ENCODE results near the gene ZGLP1. TPM values are rescaled to one million over a fixed set of nuclear protein-coding genes. Genes with fewer than 3 reads are reported as not detected.

ZGLP1 gene
- total RNA-seq, 2 donors from 2014 or later, result 5.0 to 12.3 TPM

DNA sequence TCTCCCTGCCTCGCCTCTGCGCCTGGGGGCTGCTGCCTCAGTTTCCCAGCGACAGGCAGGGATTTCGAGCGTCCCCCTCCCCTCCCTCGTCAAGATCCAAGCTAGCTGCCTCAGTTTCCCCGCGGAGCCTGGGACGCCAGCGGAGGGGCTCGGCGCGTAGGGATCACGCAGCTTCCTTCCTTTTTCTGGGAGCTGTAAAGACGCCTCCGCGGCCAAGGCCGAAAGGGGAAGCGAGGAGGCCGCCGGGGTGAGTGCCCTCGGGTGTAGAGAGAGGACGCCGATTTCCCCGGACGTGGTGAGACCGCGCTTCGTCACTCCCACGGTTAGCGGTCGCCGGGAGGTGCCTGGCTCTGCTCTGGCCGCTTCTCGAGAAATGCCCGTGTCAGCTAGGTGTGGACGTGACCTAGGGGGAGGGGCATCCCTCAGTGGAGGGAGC is 39.4 kb downstream of the ZGLP1 start:
- no peaks in the 10 kb centered on the region for H3K4me1 ChIP-seq (replicated peaks)
- no peaks in the 10 kb centered on the region for H3K9me3 ChIP-seq
- H3K4me3 ChIP-seq, result peak overlapping the region; percentile 19 to 28
- WGBS, result 7% methylated on average over 37 of the region's 37 CpGs
- H3K36me3 ChIP-seq, result no peaks in the 10 kb centered on the region
- DNase-seq (ENCODE audit: low spot score), result no peak
- TF ChIP-seq, protein P1, sequence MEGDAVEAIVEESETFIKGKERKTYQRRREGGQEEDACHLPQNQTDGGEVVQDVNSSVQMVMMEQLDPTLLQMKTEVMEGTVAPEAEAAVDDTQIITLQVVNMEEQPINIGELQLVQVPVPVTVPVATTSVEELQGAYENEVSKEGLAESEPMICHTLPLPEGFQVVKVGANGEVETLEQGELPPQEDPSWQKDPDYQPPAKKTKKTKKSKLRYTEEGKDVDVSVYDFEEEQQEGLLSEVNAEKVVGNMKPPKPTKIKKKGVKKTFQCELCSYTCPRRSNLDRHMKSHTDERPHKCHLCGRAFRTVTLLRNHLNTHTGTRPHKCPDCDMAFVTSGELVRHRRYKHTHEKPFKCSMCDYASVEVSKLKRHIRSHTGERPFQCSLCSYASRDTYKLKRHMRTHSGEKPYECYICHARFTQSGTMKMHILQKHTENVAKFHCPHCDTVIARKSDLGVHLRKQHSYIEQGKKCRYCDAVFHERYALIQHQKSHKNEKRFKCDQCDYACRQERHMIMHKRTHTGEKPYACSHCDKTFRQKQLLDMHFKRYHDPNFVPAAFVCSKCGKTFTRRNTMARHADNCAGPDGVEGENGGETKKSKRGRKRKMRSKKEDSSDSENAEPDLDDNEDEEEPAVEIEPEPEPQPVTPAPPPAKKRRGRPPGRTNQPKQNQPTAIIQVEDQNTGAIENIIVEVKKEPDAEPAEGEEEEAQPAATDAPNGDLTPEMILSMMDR (IDR thresholded peaks at IDR 0.05), result no peak
- TF ChIP-seq POLR2AphosphoS5 (IDR thresholded peaks at IDR 0.05), result no peak
- TF ChIP-seq POLR2A (IDR thresholded peaks at IDR 0.05), result no peak
- no peaks in the 10 kb centered on the region for H3K27me3 ChIP-seq (replicated peaks; ENCODE audit: insufficient read depth)
- intact Hi-C loops (cut with DNase I), result loop anchor here (2.0 to 5.0 kb wide), 2 partner anchors 42 to 119 kb away; no protein-coding TSS in a partner anchor
- H3K27ac ChIP-seq, result peak overlapping the region; percentile 47 to 52

DNA sequence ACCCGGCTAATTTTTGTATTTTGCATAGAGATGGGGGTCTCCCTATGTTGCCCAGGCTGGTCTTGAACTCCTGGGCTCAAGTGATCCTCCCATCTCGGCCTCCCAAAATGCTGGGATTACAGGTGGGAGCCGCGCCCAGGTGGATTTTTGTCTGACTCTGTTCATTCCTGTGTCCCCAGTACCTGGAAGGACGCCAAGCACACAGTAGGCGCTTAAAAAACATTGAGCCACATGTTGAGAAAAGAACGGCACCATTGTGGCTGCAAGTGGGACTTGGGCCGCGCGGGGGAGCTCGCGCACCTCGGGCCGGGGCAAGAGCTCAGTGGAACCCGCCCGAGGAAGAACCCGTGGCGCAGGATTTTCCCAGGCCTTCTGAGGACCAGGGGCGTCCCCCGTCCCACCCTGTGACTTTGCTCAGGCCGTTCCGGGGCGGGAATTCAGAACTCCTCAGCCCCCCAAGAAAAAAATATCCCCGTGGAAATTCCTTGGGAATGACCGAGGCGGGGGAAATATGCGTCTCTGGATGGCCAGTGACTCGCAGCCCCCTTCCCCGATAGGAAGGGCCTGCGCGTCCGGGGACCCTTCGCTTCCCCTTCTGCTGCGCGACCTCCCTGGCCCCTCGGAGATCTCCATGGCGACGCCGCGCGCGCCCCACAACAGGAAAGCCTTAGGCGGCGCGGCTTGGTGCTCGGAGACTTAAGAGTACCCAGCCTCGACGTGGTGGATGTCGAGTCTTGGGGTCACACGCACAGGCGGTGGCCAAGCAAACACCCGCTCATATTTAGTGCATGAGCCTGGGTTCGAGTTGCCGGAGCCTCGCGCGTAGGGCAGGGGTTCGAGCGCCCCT is 40.1 kb downstream of the ZGLP1 start:
- intact Hi-C loops (cut with DNase I), result loop anchor here (2.0 to 5.0 kb wide), 2 partner anchors 43 to 119 kb away; no protein-coding TSS in a partner anchor
- H3K4me1 ChIP-seq (replicated peaks), result no peaks in the 10 kb centered on the region
- H3K36me3 ChIP-seq, result no peaks in the 10 kb centered on the region
- 6% methylated on average over 59 of the region's 59 CpGs for WGBS
- TF ChIP-seq POLR2AphosphoS5 (IDR thresholded peaks at IDR 0.05), result peak; percentile 51
- TF ChIP-seq POLR2A (IDR thresholded peaks at IDR 0.05), result no peak
- TF ChIP-seq, protein P1 (IDR thresholded peaks at IDR 0.05), result peak; percentile 83 to 97 (median 90)
- no peaks in the 10 kb centered on the region for H3K27me3 ChIP-seq (replicated peaks; ENCODE audit: insufficient read depth)
- peak overlapping the region; percentile 47 to 52 for H3K27ac ChIP-seq
- H3K9me3 ChIP-seq, result no peaks in the 10 kb centered on the region
- DNase-seq (ENCODE audit: low spot score), result peak; percentile 76
- peak overlapping the region; percentile 19 to 28 for H3K4me3 ChIP-seq

DNA sequence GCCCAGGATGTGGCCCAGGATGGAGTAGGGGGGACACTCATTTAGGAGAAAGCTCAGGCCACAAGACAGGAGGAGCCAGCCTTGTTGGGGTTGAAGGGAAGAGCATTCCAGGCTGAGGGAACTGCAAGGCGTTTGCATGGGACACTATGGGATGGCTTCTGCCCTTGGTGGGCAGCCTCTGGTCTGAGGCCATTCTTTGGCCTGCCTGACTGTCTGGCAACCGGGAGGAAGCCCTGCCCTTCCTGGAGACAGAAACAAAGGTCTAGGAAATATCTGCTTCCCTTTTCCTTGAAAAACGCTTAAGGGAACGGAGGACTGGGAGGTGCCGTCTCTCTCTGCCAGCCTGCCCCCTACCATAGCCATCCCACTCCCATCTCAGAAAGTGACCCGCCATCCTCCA is 41.5 kb downstream of the ZGLP1 start:
- Histone ChIP-seq H3K27me3 (replicated peaks; ENCODE audit: insufficient read depth) (no peaks in the 10 kb centered on the region), H3K4me1 (replicated peaks) (no peaks in the 10 kb centered on the region), H3K9me3 (no peaks in the 10 kb centered on the region), H3K4me3 (no peak overlapping the region), H3K27ac (no peak overlapping the region), H3K36me3 (no peaks in the 10 kb centered on the region)
- WGBS, result 74% methylated on average over 6 of the region's 6 CpGs
- no peak for DNase-seq (ENCODE audit: low spot score)
- TF ChIP-seq POLR2AphosphoS5 (IDR thresholded peaks at IDR 0.05) (no peak), POLR2A (IDR thresholded peaks at IDR 0.05) (no peak)
- TF ChIP-seq, protein P1 (IDR thresholded peaks at IDR 0.05), result no peak
- intact Hi-C loops (cut with DNase I), result no loop called here

DNA sequence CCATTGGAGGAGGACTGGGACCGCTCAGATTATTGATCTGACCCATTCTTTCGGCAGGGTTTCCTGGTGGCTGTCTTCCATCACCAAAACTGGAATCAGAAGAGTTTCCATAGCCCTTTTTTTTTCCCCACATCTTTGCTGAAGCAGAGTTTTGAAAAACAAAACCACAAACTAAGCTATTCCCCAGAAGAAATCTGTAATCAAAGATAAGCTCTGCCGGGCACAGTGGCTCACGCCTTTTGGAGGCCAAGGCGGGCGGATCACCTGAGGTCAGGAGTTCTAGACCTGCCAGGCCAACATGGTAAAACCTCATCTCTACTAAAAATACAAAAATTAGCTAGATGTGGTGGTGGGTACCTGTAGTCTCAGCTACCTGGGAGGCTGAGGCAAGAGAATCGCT is 42.9 kb downstream of the ZGLP1 start:
- Histone ChIP-seq H3K27ac (no peak overlapping the region), H3K27me3 (replicated peaks; ENCODE audit: insufficient read depth) (no peaks in the 10 kb centered on the region), H3K4me1 (replicated peaks) (no peaks in the 10 kb centered on the region), H3K4me3 (no peak overlapping the region), H3K9me3 (no peaks in the 10 kb centered on the region), H3K36me3 (no peaks in the 10 kb centered on the region)
- intact Hi-C loops (cut with DNase I), result no loop called here
- DNase-seq (ENCODE audit: low spot score), result no peak
- 86% methylated on average over 7 of the region's 7 CpGs for WGBS
- TF ChIP-seq, protein P1 (IDR thresholded peaks at IDR 0.05), result no peak
- TF ChIP-seq POLR2A (IDR thresholded peaks at IDR 0.05) (no peak), POLR2AphosphoS5 (IDR thresholded peaks at IDR 0.05) (no peak)
